RWPE2 (cell line): ENCODE results near the gene COPS4.
"Not testable (repeated sequence)": the region's sequence is repeated elsewhere in the genome, so short reads cannot be mapped to it uniquely, and the experiment has no call there.

Experiments used
- ATAC-seq: fragments of 200-7000 bp; cut with Tn5 transposase; 3 replicates; pipeline ENCODE4 v1.9.1; 2021; ENCODE audit warnings: low read depth
- DNase-seq: peaks from one replicate; pipeline ENCODE4 v3.0.0-alpha.2; 2020; ENCODE audit warnings: low spot score
- H3K27ac ChIP-seq: fragments of 450-650 bp; 2 replicates; pipeline ENCODE4 v1.5.1; 2017; ENCODE audit warnings: mild to moderate bottlenecking; ENCODE audit not compliant: poor library complexity, severe bottlenecking
- H3K27me3 ChIP-seq: fragments of 250-450 bp; sonication (Bioruptor Pico); 2 replicates; pipeline ENCODE4 v1.5.1; 2021; ENCODE audit warnings: mild to moderate bottlenecking, moderate library complexity; ENCODE audit not compliant: insufficient read depth, poor library complexity, severe bottlenecking
- H3K36me3 ChIP-seq: fragments of 250-450 bp; sonication (Bioruptor Pico); 2 replicates; pipeline ENCODE4 v1.5.1; 2020; ENCODE audit warnings: low read depth, mild to moderate bottlenecking, moderate library complexity
- H3K4me1 ChIP-seq: fragments of 250-450 bp; sonication (Bioruptor Pico); 2 replicates; pipeline ENCODE4 v1.5.1; 2021; ENCODE audit warnings: mild to moderate bottlenecking, moderate library complexity; ENCODE audit not compliant: insufficient read depth, poor library complexity, severe bottlenecking
- H3K4me3 ChIP-seq: fragments of 250-450 bp; sonication (Bioruptor Pico); 2 replicates; pipeline ENCODE4 v1.5.1; 2021; ENCODE audit warnings: mild to moderate bottlenecking, moderate library complexity; ENCODE audit not compliant: severe bottlenecking
- H3K9me3 ChIP-seq: fragments of 250-450 bp; sonication (Bioruptor Pico); 2 replicates; pipeline ENCODE4 v1.5.1; 2021; ENCODE audit warnings: mild to moderate bottlenecking, moderate library complexity; ENCODE audit not compliant: severe bottlenecking
- CTCF ChIP-seq: fragments of 450-650 bp; IDR thresholded peaks from one replicate; pipeline ENCODE4 v1.5.1; 2017; ENCODE audit warnings: mild to moderate bottlenecking, moderate library complexity; ENCODE audit not compliant: poor library complexity, severe bottlenecking

COPS4 gene

GRCh38 chr4:83034630-83035494, at the start of gene COPS4:
COPS4 (plus strand) TSS chr4:83035183; CDS start chr4:83035225, 42 bp downstream.
- H3K4me1 ChIP-seq = peaks cover 5% of the 10 kb centered on the region
- DNase-seq = peak; percentile 99
- peak within 1 kb of the TSS; percentile 76 for H3K27ac ChIP-seq
- H3K4me3 ChIP-seq = peak within 1 kb of the TSS; percentile 63
- no peaks in the 10 kb centered on the region for H3K9me3 ChIP-seq
- peak; percentile 98 for ATAC-seq
- TF ChIP-seq CTCF = no peak
- no peaks in the 10 kb centered on the region for H3K27me3 ChIP-seq
- no peaks in the 10 kb centered on the region for H3K36me3 ChIP-seq

GRCh38 chr4:82987519-82987918, 47.5 kb upstream of the COPS4 start:
- not testable (repeated sequence) for H3K27ac ChIP-seq, DNase-seq, ATAC-seq, H3K27me3 ChIP-seq, H3K4me1 ChIP-seq, H3K9me3 ChIP-seq, H3K4me3 ChIP-seq
- peaks cover 24% of the 10 kb centered on the region for H3K36me3 ChIP-seq

GRCh38 chr4:82988323-82988832, 46.6 kb upstream of the COPS4 start:
- Histone ChIP-seq H3K27ac (peak overlapping the region; percentile 34), H3K27me3 (no peaks in the 10 kb centered on the region), H3K36me3 (peaks cover 23% of the 10 kb centered on the region), H3K4me3 (no peak overlapping the region), H3K9me3 (no peaks in the 10 kb centered on the region), H3K4me1 (no peaks in the 10 kb centered on the region)
- ATAC-seq (peak; percentile 50), DNase-seq (no peak)
- no peak for TF ChIP-seq CTCF

- Histone ChIP-seq H3K27me3 (no peaks in the 10 kb centered on the region), H3K4me3 (no peak overlapping the region), H3K4me1 (no peaks in the 10 kb centered on the region), H3K9me3 (no peaks in the 10 kb centered on the region), H3K27ac (peak overlapping the region; percentile 34), H3K36me3 (peaks cover 9% of the 10 kb centered on the region)
- DNase-seq (no peak), ATAC-seq (no peak; the same call in 2 of the 3 replicates)
- TF ChIP-seq CTCF = no peak
These were observed 45.2 kb upstream of the COPS4 start for GRCh38 chr4:82989575-82990429.

GRCh38 chr4:82994834-82995233, 40.1 kb upstream of the COPS4 start:
- TF ChIP-seq CTCF = no peak
- H3K27me3 ChIP-seq = no peaks in the 10 kb centered on the region
- no peak for DNase-seq
- H3K9me3 ChIP-seq = no peaks in the 10 kb centered on the region
- H3K4me1 ChIP-seq = no peaks in the 10 kb centered on the region
- no peak overlapping the region for H3K4me3 ChIP-seq
- H3K27ac ChIP-seq = no peak overlapping the region
- no peak for ATAC-seq
- H3K36me3 ChIP-seq = no peaks in the 10 kb centered on the region
